Measurements from ENCODE around the gene CYTH1.

The CYTH1 gene

DNA sequence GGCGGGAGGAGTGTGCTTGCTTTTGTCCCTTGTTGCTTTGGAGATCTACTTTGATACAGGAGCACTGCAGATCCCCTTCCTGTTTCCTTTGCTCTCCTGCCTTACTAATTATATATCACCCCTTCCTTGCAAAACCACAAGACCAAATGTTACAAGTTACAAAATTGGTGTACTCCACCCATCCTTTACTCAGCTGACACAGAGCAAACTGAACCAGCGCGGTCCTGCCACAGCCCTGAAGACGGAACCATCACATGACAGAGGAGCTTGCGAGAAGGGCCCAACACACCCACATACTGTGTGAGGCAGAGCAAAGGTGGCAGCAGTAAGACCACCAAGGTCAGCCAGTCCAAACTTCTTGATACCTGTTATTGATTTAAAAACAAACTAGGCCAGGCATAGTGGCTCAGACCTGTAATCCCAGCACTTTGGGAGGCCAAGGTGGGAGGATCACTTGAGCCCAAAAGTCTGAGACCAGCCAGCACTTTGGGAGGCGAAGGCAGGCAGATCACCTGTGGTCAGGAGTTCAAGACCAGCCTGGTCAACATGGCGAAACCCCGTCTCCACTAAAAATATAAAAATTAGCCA is 33.2 kb downstream of the CYTH1 start:
- TF ChIP-seq, protein P1, sequence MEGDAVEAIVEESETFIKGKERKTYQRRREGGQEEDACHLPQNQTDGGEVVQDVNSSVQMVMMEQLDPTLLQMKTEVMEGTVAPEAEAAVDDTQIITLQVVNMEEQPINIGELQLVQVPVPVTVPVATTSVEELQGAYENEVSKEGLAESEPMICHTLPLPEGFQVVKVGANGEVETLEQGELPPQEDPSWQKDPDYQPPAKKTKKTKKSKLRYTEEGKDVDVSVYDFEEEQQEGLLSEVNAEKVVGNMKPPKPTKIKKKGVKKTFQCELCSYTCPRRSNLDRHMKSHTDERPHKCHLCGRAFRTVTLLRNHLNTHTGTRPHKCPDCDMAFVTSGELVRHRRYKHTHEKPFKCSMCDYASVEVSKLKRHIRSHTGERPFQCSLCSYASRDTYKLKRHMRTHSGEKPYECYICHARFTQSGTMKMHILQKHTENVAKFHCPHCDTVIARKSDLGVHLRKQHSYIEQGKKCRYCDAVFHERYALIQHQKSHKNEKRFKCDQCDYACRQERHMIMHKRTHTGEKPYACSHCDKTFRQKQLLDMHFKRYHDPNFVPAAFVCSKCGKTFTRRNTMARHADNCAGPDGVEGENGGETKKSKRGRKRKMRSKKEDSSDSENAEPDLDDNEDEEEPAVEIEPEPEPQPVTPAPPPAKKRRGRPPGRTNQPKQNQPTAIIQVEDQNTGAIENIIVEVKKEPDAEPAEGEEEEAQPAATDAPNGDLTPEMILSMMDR (conservative IDR thresholded peaks at IDR 0.05; ENCODE audit: low read length): no peak
- DNase-seq (ENCODE audit: low read depth): peak; percentile 77
- no peak overlapping the region for H3K4me3 ChIP-seq (ENCODE audit: low read length)

DNA sequence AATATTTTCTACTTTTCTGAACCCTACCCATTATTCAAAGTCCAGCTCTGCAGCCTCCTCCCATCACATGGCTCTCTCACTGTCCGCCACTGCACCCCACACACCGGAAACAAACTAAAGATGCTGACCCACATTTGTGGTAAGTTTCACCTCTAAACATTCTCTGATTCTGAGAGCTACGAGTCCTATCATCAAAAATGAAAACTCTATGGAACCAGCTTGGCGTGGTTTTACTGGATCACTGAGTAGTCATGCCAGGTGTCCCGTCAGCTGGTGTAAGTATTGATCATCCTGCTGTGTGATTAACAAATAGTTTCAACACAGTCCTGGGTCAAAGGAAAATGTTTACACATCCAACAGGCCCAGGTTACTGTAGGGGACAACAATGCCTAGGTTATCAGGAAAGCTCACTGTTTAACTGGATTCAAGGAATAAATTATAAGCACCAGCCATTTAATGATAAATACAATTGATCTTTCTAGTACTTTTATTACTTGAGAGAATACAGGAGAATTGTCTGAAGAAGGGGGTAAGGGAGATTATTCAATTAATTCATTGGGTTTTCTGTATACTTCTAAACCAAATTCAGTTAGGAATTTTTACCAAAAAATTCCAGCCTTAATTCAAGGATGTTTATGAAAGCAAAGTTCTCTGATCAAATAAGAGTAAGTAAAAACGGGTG is 33.9 kb downstream of the CYTH1 start:
- H3K4me3 ChIP-seq (ENCODE audit: low read length): no peak overlapping the region
- TF ChIP-seq, protein P1 (conservative IDR thresholded peaks at IDR 0.05; ENCODE audit: low read length): no peak
- DNase-seq (ENCODE audit: low read depth): no peak

GRCh38 chr17:78747488-78747887 is 34.6 kb downstream of the CYTH1 start:
- TF ChIP-seq, protein P1 (conservative IDR thresholded peaks at IDR 0.05; ENCODE audit: low read length): no peak
- no peak overlapping the region for H3K4me3 ChIP-seq (ENCODE audit: low read length)
- peak; percentile 27 for DNase-seq (ENCODE audit: low read depth)

GRCh38 chr17:78746949-78747269 is 35.2 kb downstream of the CYTH1 start:
- no peak overlapping the region for H3K4me3 ChIP-seq (ENCODE audit: low read length)
- DNase-seq (ENCODE audit: low read depth): no peak
- TF ChIP-seq, protein P1 (conservative IDR thresholded peaks at IDR 0.05; ENCODE audit: low read length): no peak

GRCh38 chr17:78746263-78746948 is 35.7 kb downstream of the CYTH1 start:
- no peak for DNase-seq (ENCODE audit: low read depth)
- no peak overlapping the region for H3K4me3 ChIP-seq (ENCODE audit: low read length)
- TF ChIP-seq, protein P1 (conservative IDR thresholded peaks at IDR 0.05; ENCODE audit: low read length): no peak

- TF ChIP-seq, protein P1 (conservative IDR thresholded peaks at IDR 0.05; ENCODE audit: low read length): peak; percentile 59
- H3K4me3 ChIP-seq (ENCODE audit: low read length): no peak overlapping the region
- peak; percentile 50 for DNase-seq (ENCODE audit: low read depth)
Measured at GRCh38 chr17:78745407-78746088, 36.5 kb downstream of the CYTH1 start.
